MM.1S (cell line): ENCODE results near the gene TCEAL1.

Source experiments
- DNase-seq: peaks from one replicate; pipeline ENCODE4 v3.0.0-alpha.2; 2015
- H2AFZ ChIP-seq: fragments of 300-600 bp; sonication (generic); 2 replicates; pipeline ENCODE4 v1.6.0; 2016; ENCODE audit warnings: antibody characterized with exemption, low read length
- H3F3A ChIP-seq: fragments of 300-600 bp; sonication (generic); 2 replicates; pipeline ENCODE4 v1.6.1; 2016; ENCODE audit warnings: mild to moderate bottlenecking, antibody characterized with exemption, low read length, moderate library complexity, mixed read lengths; ENCODE audit not compliant: insufficient read depth
- H3K27ac ChIP-seq: fragments of 300-600 bp; sonication (generic); 2 replicates; pipeline ENCODE4 v1.5.1; 2016; ENCODE audit warnings: mild to moderate bottlenecking, low read length
- H3K27me3 ChIP-seq: fragments of 300-600 bp; sonication (generic); replicated peaks from 2 replicates; pipeline ENCODE4 v1.6.0; 2016; ENCODE audit warnings: low read length; ENCODE audit not compliant: insufficient read depth
- H3K36me3 ChIP-seq: fragments of 300-600 bp; sonication (generic); replicated peaks from 2 replicates; pipeline ENCODE4 v1.6.1; 2016; ENCODE audit warnings: mild to moderate bottlenecking, low read length, mixed read lengths; ENCODE audit not compliant: insufficient read depth
- H3K4me1 ChIP-seq: fragments of 300-600 bp; sonication (generic); 2 replicates; pipeline ENCODE4 v1.6.1; 2016; ENCODE audit warnings: low read length, mixed read lengths
- H3K4me2 ChIP-seq: fragments of 300-600 bp; sonication (generic); 2 replicates; pipeline ENCODE4 v1.6.0; 2016; ENCODE audit warnings: low read depth, low read length
- H3K4me3 ChIP-seq: fragments of 300-600 bp; sonication (generic); 2 replicates; pipeline ENCODE4 v1.5.1; 2016; ENCODE audit warnings: low read length, mixed read lengths
- H3K79me2 ChIP-seq: fragments of 300-600 bp; sonication (generic); 2 replicates; pipeline ENCODE4 v1.6.1; 2016; ENCODE audit warnings: mixed run types, low read length, mixed read lengths
- H3K9ac ChIP-seq: fragments of 300-600 bp; sonication (generic); 2 replicates; pipeline ENCODE4 v1.6.1; 2016; ENCODE audit warnings: low read length, mixed read lengths
- H3K9me2 ChIP-seq: fragments of 300-600 bp; sonication (generic); replicated peaks from 2 replicates; pipeline ENCODE4 v1.6.1; 2016; ENCODE audit warnings: mild to moderate bottlenecking, low read length, mixed read lengths; ENCODE audit not compliant: insufficient read depth
- H3K9me3 ChIP-seq: fragments of 300-600 bp; sonication (generic); replicated peaks from 2 replicates; pipeline ENCODE4 v1.6.1; 2016; ENCODE audit warnings: mild to moderate bottlenecking, low read length, mixed read lengths; ENCODE audit not compliant: insufficient read depth
- H4K20me1 ChIP-seq: fragments of 300-600 bp; sonication (generic); 2 replicates; pipeline ENCODE4 v1.6.1; 2016; ENCODE audit warnings: mild to moderate bottlenecking, low read length, moderate library complexity, mixed read lengths; ENCODE audit not compliant: insufficient read depth
- CTCF ChIP-seq: fragments of 300-600 bp; sonication (generic); IDR thresholded peaks from 2 replicates; pipeline ENCODE4 v1.5.1; 2016; ENCODE audit warnings: antibody characterized with exemption, low read length, mixed read lengths
- EZH2 ChIP-seq: fragments of 300-600 bp; sonication (generic); optimal IDR thresholded peaks from 2 replicates; pipeline ENCODE3; 2017; ENCODE audit warnings: low read depth, mild to moderate bottlenecking, antibody characterized with exemption, low read length, mixed read lengths
- EZH2phosphoT487 ChIP-seq: fragments of 300-600 bp; sonication (generic); IDR thresholded peaks from 2 replicates; pipeline ENCODE4 v1.6.1; 2018; ENCODE audit warnings: antibody characterized with exemption, low read length

TCEAL1 gene

GRCh38 chrX:103607364-103608305 is 21.1 kb upstream of the TCEAL1 start, which contains the start of gene TCEAL3:
TCEAL3 (plus strand) TSS chrX:103607963; CDS start chrX:103609065, 1,102 bp downstream.
- Histone ChIP-seq H3K27ac (no peak within 1 kb of the TSS), H3K4me1 (no peaks in the 10 kb centered on the region), H4K20me1 (no peaks in the 10 kb centered on the region), H3F3A (no peaks in the 10 kb centered on the region), H3K4me2 (peak within 1 kb of the TSS; percentile 62), H3K27me3 (no peaks in the 10 kb centered on the region), H2AFZ (peak within 1 kb of the TSS; percentile 75), H3K9ac (peak within 1 kb of the TSS; percentile 75), H3K4me3 (peak within 1 kb of the TSS; percentile 63), H3K79me2 (no peaks in the 10 kb centered on the region), H3K9me3 (no peaks in the 10 kb centered on the region), H3K9me2 (no peaks in the 10 kb centered on the region), H3K36me3 (no peaks in the 10 kb centered on the region)
- no peak for DNase-seq
- TF ChIP-seq CTCF = no peak
- TF ChIP-seq EZH2 = no peak
- TF ChIP-seq EZH2phosphoT487 = no peak

DNA sequence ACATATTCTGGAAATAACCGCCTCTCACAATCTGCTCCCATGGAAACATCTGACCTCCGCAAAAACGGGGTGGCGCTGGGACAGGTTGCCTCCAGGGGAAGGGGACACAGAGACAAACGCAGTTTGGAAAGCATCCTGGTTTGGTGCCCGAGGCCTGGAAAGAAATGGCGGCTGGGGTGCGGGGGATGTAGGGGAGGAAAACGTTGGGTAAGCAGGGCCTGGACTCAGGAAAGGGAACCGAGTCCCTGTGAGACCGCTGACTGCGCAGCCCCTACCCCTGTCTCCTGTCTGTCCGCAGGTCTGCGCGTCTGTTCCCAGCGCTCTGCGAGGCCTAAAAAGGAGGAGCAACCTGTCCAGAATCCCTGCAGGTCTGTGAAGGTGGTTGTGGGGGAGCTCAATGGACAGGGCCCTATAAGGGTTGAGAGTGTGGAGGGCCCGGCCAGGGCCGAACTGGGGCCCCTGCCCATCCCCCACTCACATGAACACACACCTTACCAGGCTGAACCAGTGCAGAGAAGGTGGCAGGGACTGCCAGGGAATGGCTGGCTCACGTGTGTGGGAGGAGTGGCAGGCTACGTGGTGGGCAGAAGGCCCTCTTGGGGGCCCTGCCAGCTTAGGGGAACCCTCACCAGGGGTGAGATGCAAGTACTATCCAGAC is 20.3 kb upstream of the TCEAL1 start:
- Histone ChIP-seq H3K79me2 (no peaks in the 10 kb centered on the region), H3K4me2 (peak overlapping the region; percentile 34; the same call in 1 of the 2 replicates), H3K4me3 (peak overlapping the region; percentile 63), H3K36me3 (no peaks in the 10 kb centered on the region), H4K20me1 (no peaks in the 10 kb centered on the region), H3K27me3 (no peaks in the 10 kb centered on the region), H3K4me1 (no peaks in the 10 kb centered on the region), H3K27ac (no peak overlapping the region), H2AFZ (peak overlapping the region; percentile 75), H3K9ac (peak overlapping the region; percentile 75), H3K9me2 (no peaks in the 10 kb centered on the region), H3K9me3 (no peaks in the 10 kb centered on the region), H3F3A (no peaks in the 10 kb centered on the region)
- TF ChIP-seq EZH2 = no peak
- TF ChIP-seq CTCF = no peak
- no peak for TF ChIP-seq EZH2phosphoT487
- DNase-seq = no peak

DNA sequence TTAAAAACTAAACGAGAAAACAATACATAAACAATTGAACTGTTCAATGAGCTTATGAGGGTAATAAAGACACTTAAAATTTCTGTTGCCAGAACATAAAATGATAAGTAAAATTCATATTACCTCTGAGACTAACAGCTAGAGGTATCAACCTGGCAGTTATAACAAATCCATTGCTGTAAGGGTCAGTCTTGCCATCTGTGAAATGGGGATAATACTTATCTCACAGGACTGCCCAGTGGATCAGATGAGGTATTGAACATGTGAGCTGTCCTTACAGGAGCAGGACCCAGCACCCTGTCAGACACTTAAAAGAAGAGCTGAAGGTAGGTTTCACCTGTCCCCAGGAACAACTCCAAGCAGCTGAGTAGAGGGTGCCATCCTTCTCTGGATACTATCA is 18.5 kb upstream of the TCEAL1 start:
- H3K9me3 ChIP-seq = no peaks in the 10 kb centered on the region
- H4K20me1 ChIP-seq = no peaks in the 10 kb centered on the region
- H3K36me3 ChIP-seq = no peaks in the 10 kb centered on the region
- no peaks in the 10 kb centered on the region for H3K27me3 ChIP-seq
- H3K4me3 ChIP-seq = no peak overlapping the region
- DNase-seq = no peak
- H3K27ac ChIP-seq = no peak overlapping the region
- TF ChIP-seq CTCF (no peak), EZH2phosphoT487 (no peak), EZH2 (no peak)
- H3K9ac ChIP-seq = no peak overlapping the region
- H3F3A ChIP-seq = no peaks in the 10 kb centered on the region
- no peak overlapping the region for H2AFZ ChIP-seq
- H3K79me2 ChIP-seq = no peaks in the 10 kb centered on the region
- H3K9me2 ChIP-seq = no peaks in the 10 kb centered on the region
- H3K4me2 ChIP-seq = no peak overlapping the region
- no peaks in the 10 kb centered on the region for H3K4me1 ChIP-seq
